PC-9 (cell line): ENCODE measurements around the gene IDH3B.

Experiments
- EZH2 ChIP-seq: fragments of 200-600 bp; sonication (generic); IDR thresholded peaks from 2 replicates; pipeline ENCODE4 v1.8.0; 2017; ENCODE audit warnings: antibody characterized with exemption, low read depth
- TF ChIP-seq, protein P1 (sequence below): fragments of 200-600 bp; sonication (generic); conservative IDR thresholded peaks from 2 replicates; pipeline ENCODE4 v1.6.1; 2017; ENCODE audit warnings: mixed run types, antibody characterized with exemption, mild to moderate bottlenecking, moderate library complexity

DNA sequence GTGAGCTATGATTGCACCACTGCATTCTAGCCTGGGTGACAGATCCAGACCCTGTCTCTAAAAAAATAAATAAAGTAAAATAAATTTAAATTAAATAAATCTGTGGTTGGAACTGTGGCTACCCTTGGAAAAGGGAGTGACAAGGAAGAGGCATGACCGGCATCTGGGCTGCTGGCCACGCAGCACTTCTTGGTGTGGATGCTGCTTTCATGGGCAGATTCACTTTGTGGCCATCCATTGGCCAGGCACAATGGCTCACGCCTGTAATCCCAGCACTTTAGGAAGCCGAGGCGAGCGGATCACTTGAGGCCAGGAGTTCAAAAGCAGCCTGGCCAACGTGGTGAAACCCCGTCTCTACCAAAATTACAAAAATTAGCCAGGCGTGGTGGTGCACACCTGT is 44.6 kb upstream of the IDH3B start:
- TF ChIP-seq EZH2, result no peak
- TF ChIP-seq, protein P1, sequence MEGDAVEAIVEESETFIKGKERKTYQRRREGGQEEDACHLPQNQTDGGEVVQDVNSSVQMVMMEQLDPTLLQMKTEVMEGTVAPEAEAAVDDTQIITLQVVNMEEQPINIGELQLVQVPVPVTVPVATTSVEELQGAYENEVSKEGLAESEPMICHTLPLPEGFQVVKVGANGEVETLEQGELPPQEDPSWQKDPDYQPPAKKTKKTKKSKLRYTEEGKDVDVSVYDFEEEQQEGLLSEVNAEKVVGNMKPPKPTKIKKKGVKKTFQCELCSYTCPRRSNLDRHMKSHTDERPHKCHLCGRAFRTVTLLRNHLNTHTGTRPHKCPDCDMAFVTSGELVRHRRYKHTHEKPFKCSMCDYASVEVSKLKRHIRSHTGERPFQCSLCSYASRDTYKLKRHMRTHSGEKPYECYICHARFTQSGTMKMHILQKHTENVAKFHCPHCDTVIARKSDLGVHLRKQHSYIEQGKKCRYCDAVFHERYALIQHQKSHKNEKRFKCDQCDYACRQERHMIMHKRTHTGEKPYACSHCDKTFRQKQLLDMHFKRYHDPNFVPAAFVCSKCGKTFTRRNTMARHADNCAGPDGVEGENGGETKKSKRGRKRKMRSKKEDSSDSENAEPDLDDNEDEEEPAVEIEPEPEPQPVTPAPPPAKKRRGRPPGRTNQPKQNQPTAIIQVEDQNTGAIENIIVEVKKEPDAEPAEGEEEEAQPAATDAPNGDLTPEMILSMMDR, result no peak
